ENCODE data around the gene PRG2. TPM values are rescaled to one million over a fixed set of nuclear protein-coding genes. Genes with fewer than 3 reads are reported as not detected.
"Not testable (repeated sequence)": the region's sequence is repeated elsewhere in the genome, so short reads cannot be mapped to it uniquely, and the experiment has no call there.

PRG2 gene
- total RNA-seq, 4 donors from 2014 or later: 0.36 to 1.8 TPM; not detected in 2

GRCh38 chr11:57406337-57406904, 16.0 kb upstream of the PRG2 start:
- H3K27me3 ChIP-seq: no peaks in the 10 kb centered on the region
- peaks cover 50% of the 10 kb centered on the region for H3K36me3 ChIP-seq
- H3K9me3 ChIP-seq: no peaks in the 10 kb centered on the region
- no peak overlapping the region for H3K27ac ChIP-seq
- H3K4me3 ChIP-seq: no peak overlapping the region
- WGBS: 62% methylated on average over 4 of the region's 4 CpGs
- peaks cover 12% of the 10 kb centered on the region for H3K4me1 ChIP-seq
- DNase-seq (ENCODE audit: low spot score in 2 of 2): no peak
- TF ChIP-seq POLR2AphosphoS5 (IDR thresholded peaks at IDR 0.05) (no peak), CTCF (IDR thresholded peaks at IDR 0.05) (no peak), EP300 (IDR thresholded peaks at IDR 0.05) (no peak), POLR2A (IDR thresholded peaks at IDR 0.05) (no peak)

GRCh38 chr11:57405271-57405860, 14.9 kb upstream of the PRG2 start:
- no peak for TF ChIP-seq POLR2AphosphoS5 (IDR thresholded peaks at IDR 0.05)
- TF ChIP-seq EP300 (IDR thresholded peaks at IDR 0.05): no peak
- TF ChIP-seq CTCF (IDR thresholded peaks at IDR 0.05): no peak
- no peak for TF ChIP-seq POLR2A (IDR thresholded peaks at IDR 0.05)
- Histone ChIP-seq H3K27ac (no peak overlapping the region), H3K27me3 (no peaks in the 10 kb centered on the region), H3K9me3 (no peaks in the 10 kb centered on the region), H3K36me3 (peaks cover 43% of the 10 kb centered on the region), H3K4me1 (peaks cover 12% of the 10 kb centered on the region), H3K4me3 (no peak overlapping the region)
- WGBS: 52% methylated on average over 4 of the region's 4 CpGs
- no peak for DNase-seq (ENCODE audit: low spot score in 2 of 2)

- peaks cover 27% of the 10 kb centered on the region for H3K36me3 ChIP-seq
- no peak for TF ChIP-seq POLR2A (IDR thresholded peaks at IDR 0.05)
- no peak for TF ChIP-seq POLR2AphosphoS5 (IDR thresholded peaks at IDR 0.05)
- TF ChIP-seq CTCF (IDR thresholded peaks at IDR 0.05): no peak
- no peak for TF ChIP-seq EP300 (IDR thresholded peaks at IDR 0.05)
- H3K4me3 ChIP-seq: no peak overlapping the region
- H3K27ac ChIP-seq: no peak overlapping the region
- 79% methylated on average over 2 of the region's 2 CpGs for WGBS
- peaks cover 12% of the 10 kb centered on the region for H3K4me1 ChIP-seq
- H3K27me3 ChIP-seq: no peaks in the 10 kb centered on the region
- H3K9me3 ChIP-seq: no peaks in the 10 kb centered on the region
- DNase-seq (ENCODE audit: low spot score in 2 of 2): no peak
These were observed 13.3 kb upstream of the PRG2 start for GRCh38 chr11:57403802-57404147.

- peaks cover 12% of the 10 kb centered on the region for H3K4me1 ChIP-seq
- H3K27me3 ChIP-seq; H3K9me3 ChIP-seq; DNase-seq (ENCODE audit: low spot score in 2 of 2); H3K4me3 ChIP-seq; H3K27ac ChIP-seq: not testable (repeated sequence)
- peaks cover 21% of the 10 kb centered on the region for H3K36me3 ChIP-seq
- 83% methylated on average over 6 of the region's 6 CpGs for WGBS
These were observed 12.8 kb upstream of the PRG2 start for GRCh38 chr11:57403003-57403801.

- H3K9me3 ChIP-seq: no peaks in the 10 kb centered on the region
- WGBS: 71% methylated on average over 6 of the region's 6 CpGs
- no peak overlapping the region for H3K27ac ChIP-seq
- peaks cover 12% of the 10 kb centered on the region for H3K4me1 ChIP-seq
- no peak for TF ChIP-seq POLR2A (IDR thresholded peaks at IDR 0.05)
- TF ChIP-seq CTCF (IDR thresholded peaks at IDR 0.05): no peak
- no peak for TF ChIP-seq EP300 (IDR thresholded peaks at IDR 0.05)
- no peak for TF ChIP-seq POLR2AphosphoS5 (IDR thresholded peaks at IDR 0.05)
- H3K36me3 ChIP-seq: peaks cover 13% of the 10 kb centered on the region
- no peak for DNase-seq (ENCODE audit: low spot score in 2 of 2)
- H3K4me3 ChIP-seq: no peak overlapping the region
- no peaks in the 10 kb centered on the region for H3K27me3 ChIP-seq
These were observed 11.9 kb upstream of the PRG2 start for GRCh38 chr11:57402188-57403002.
